Tibial nerve (tissue), 3 donors: ENCODE results near the gene TSPAN32.

Experiments used
- POLR2A ChIP-seq, 2 donors: fragments of 450-650 bp; IDR thresholded peaks; one replicate each; pipeline ENCODE4 v1.6.1; 2017; ENCODE audit warnings: antibody characterized with exemption in 2 of 2, mild to moderate bottlenecking in 2 of 2, moderate library complexity in 2 of 2
- TF ChIP-seq, protein P1 (sequence below), 5 experiments: fragments of 200-600 bp in 3 of 5; fragments of 450-650 bp in 2 of 5; sonication (generic) in 3 of 5; IDR thresholded peaks; one replicate each; pipeline ENCODE4 v1.5.1; 2016 to 2019; ENCODE audit warnings: antibody characterized with exemption in 5 of 5, mild to moderate bottlenecking in 3 of 5, moderate library complexity in 2 of 5

DNA sequence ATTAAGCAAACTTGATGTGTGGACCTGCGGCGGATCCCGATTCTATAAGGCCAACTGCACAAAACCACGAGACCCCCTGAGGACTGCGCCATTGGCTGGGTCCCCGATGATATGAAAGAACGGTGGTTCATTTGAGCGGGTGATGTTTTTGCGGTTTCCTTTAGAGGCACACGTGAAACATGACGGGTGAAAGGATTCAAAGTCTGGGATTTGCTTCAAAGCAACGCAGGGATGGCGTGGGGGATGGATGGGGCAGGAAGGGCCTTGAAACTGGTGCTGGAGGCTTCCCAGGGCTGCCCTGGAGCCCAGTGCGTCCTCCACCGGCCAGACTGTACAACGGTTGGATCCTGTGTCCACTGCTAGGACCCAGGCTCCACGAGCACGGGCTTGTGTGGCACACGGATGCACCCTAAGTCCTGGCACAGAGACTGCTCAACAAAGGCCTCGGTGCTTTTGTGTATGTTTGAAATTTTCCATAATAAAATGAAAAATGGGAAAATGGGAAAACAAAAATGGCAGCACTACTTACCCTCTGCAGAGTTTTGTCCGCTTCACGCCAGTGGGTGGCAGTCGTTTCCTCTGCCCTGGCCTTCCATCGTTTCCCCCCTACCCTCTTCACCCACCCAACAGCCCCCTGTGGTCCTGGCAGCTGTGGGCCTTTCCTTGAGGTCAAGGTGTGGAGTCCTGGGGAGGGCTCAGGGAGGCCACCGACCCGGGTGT lies 35.1 kb upstream of the TSPAN32 start:
- TF ChIP-seq POLR2A (IDR thresholded peaks at IDR 0.05): no peak
- TF ChIP-seq, protein P1, sequence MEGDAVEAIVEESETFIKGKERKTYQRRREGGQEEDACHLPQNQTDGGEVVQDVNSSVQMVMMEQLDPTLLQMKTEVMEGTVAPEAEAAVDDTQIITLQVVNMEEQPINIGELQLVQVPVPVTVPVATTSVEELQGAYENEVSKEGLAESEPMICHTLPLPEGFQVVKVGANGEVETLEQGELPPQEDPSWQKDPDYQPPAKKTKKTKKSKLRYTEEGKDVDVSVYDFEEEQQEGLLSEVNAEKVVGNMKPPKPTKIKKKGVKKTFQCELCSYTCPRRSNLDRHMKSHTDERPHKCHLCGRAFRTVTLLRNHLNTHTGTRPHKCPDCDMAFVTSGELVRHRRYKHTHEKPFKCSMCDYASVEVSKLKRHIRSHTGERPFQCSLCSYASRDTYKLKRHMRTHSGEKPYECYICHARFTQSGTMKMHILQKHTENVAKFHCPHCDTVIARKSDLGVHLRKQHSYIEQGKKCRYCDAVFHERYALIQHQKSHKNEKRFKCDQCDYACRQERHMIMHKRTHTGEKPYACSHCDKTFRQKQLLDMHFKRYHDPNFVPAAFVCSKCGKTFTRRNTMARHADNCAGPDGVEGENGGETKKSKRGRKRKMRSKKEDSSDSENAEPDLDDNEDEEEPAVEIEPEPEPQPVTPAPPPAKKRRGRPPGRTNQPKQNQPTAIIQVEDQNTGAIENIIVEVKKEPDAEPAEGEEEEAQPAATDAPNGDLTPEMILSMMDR (IDR thresholded peaks at IDR 0.05): no peak
